Large intestine (tissue), 1 donor: ENCODE results near the gene EIF4A3. TPM values are rescaled to one million over a fixed set of nuclear protein-coding genes. Genes with fewer than 3 reads are reported as not detected.

Source experiments
- polyA plus RNA-seq: library from polyadenylated mRNA; unstranded; fragments of 120-200 nt; gene quantifications from one replicate; pipeline ENCODE4 v1.2.1, GENCODE V29; 2013

Gene EIF4A3
- polyA plus RNA-seq, 1 donor, result 95.0 TPM

Other genes with a start within 250 kb of the EIF4A3 start
- 29.9 TPM for gene TBC1D16, start 111.3 kb downstream of the EIF4A3 start, polyA plus RNA-seq
- gene CCDC40, start 110.5 kb downstream of the EIF4A3 start, polyA plus RNA-seq, result 5.7 TPM
- gene GAA, start 45.5 kb downstream of the EIF4A3 start, polyA plus RNA-seq, result 50.0 TPM
- 3.2 TPM for gene CARD14, start 22.9 kb upstream of the EIF4A3 start, polyA plus RNA-seq
- gene SGSH, start 73.2 kb upstream of the EIF4A3 start, polyA plus RNA-seq, result 77.5 TPM
- gene SLC26A11, start 73.3 kb upstream of the EIF4A3 start, polyA plus RNA-seq, result 82.8 TPM
- gene RNF213, start 113.7 kb upstream of the EIF4A3 start, polyA plus RNA-seq, result 103 TPM